ENCODE measurements around the gene TRNAU1AP. TPM values are rescaled to one million over a fixed set of nuclear protein-coding genes. Genes with fewer than 3 reads are reported as not detected.

Gene TRNAU1AP
- total and polyA plus RNA-seq, 2 experiments from 2014 or later, result 17.4 to 19.1 TPM

DNA sequence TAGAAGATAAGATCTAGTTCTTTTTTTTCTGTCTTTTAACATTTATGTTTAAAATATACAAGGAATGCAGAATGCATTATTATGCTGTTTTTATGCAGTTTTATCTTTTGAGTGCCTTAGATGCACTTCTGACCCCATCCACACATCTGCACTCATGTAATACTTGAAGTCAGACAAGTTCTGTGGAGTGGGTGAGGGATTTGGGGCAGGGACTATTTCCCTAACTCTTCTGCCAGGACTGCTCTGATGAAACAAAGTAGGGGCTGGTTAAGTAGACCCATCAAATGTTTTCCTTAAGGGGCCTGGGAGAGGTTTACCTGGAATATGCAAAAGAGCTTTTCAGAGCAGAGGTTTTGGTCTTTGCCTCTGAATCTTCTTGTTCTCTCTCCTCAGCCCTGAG is 11.4 kb downstream of the TRNAU1AP start:
- TF ChIP-seq EZH2phosphoT487 (IDR thresholded peaks at IDR 0.05; ENCODE audit: low read depth, severe bottlenecking, unreplicated experiment) (no peak), CTCF (IDR thresholded peaks at IDR 0.05; ENCODE audit: poor library complexity) (no peak), EZH2 (IDR thresholded peaks at IDR 0.05; ENCODE audit: borderline replicate concordance) (no peak)

DNA sequence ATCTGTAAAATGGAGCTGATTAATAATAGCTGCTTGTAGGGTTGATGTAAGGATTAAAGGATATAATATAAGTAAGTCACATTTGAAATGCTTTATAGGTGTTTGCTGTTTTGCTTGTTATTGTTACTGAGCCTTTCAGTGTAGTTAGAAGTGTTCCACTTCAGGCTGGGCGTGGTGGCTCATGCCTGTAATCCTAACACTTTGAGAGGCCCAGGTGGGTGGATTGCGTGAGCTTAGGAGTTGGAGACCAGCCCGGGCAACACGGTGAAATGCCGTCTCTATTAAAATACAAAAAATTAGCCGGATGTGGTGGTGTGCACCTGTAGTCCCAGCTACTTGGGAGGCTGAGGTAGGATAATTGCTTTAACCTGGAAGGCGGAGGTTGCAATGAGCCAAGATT is 12.2 kb downstream of the TRNAU1AP start:
- Histone ChIP-seq H3K79me2 (no peaks in the 10 kb centered on the region), H3K27me3 (no peaks in the 10 kb centered on the region), H4K20me1 (ENCODE audit: insufficient read depth, poor library complexity, severe bottlenecking) (no peaks in the 10 kb centered on the region), H3K4me2 (no peak overlapping the region), H3K4me3 (no peak overlapping the region), H3K4me1 (ENCODE audit: insufficient read depth) (no peaks in the 10 kb centered on the region), H3K9me2 (replicated peaks; ENCODE audit: insufficient read depth) (no peaks in the 10 kb centered on the region), H3K36me3 (replicated peaks; ENCODE audit: insufficient read depth, low read depth) (no peaks in the 10 kb centered on the region), H3K27ac (no peak overlapping the region), H2AFZ (no peak overlapping the region), H3K9me3 (ENCODE audit: low read depth) (no peaks in the 10 kb centered on the region)
- WGBS (ENCODE audit: low lambda C conversion rate, missing lambda C conversion rate), result 99% methylated on average over 7 of the region's 7 CpGs
- DNase-seq (ENCODE audit: low spot score), result no peak
- no peak for TF ChIP-seq CTCF (IDR thresholded peaks at IDR 0.05; ENCODE audit: poor library complexity)
- no peak for TF ChIP-seq EZH2 (IDR thresholded peaks at IDR 0.05; ENCODE audit: borderline replicate concordance)
- TF ChIP-seq EZH2phosphoT487 (IDR thresholded peaks at IDR 0.05; ENCODE audit: low read depth, severe bottlenecking, unreplicated experiment), result no peak

More for the DNA sequence above, 11.4 kb downstream of the TRNAU1AP start:
- H3K4me3 ChIP-seq, result no peak overlapping the region
- no peak overlapping the region for H3K4me2 ChIP-seq
- no peaks in the 10 kb centered on the region for H4K20me1 ChIP-seq (ENCODE audit: insufficient read depth, poor library complexity, severe bottlenecking)
- no peaks in the 10 kb centered on the region for H3K9me3 ChIP-seq (ENCODE audit: low read depth)
- H3K27me3 ChIP-seq, result no peaks in the 10 kb centered on the region
- H3K9me2 ChIP-seq (replicated peaks; ENCODE audit: insufficient read depth), result no peaks in the 10 kb centered on the region
- no peaks in the 10 kb centered on the region for H3K36me3 ChIP-seq (replicated peaks; ENCODE audit: insufficient read depth, low read depth)
- H3K27ac ChIP-seq, result no peak overlapping the region
- H3K79me2 ChIP-seq, result no peaks in the 10 kb centered on the region
- no peak overlapping the region for H2AFZ ChIP-seq
- no peaks in the 10 kb centered on the region for H3K4me1 ChIP-seq (ENCODE audit: insufficient read depth)
- no peak for DNase-seq (ENCODE audit: low spot score)

- H3K4me3 ChIP-seq, result no peak overlapping the region
- no peak overlapping the region for H3K4me2 ChIP-seq
- 95% methylated on average over 6 of the region's 6 CpGs for WGBS (ENCODE audit: low lambda C conversion rate, missing lambda C conversion rate)
- H3K9me2 ChIP-seq (replicated peaks; ENCODE audit: insufficient read depth), result no peaks in the 10 kb centered on the region
- no peaks in the 10 kb centered on the region for H4K20me1 ChIP-seq (ENCODE audit: insufficient read depth, poor library complexity, severe bottlenecking)
- H2AFZ ChIP-seq, result no peak overlapping the region
- DNase-seq (ENCODE audit: low spot score), result no peak
- no peak overlapping the region for H3K27ac ChIP-seq
- no peaks in the 10 kb centered on the region for H3K9me3 ChIP-seq (ENCODE audit: low read depth)
- no peaks in the 10 kb centered on the region for H3K27me3 ChIP-seq
- no peaks in the 10 kb centered on the region for H3K4me1 ChIP-seq (ENCODE audit: insufficient read depth)
- H3K36me3 ChIP-seq (replicated peaks; ENCODE audit: insufficient read depth, low read depth), result no peaks in the 10 kb centered on the region
- TF ChIP-seq EZH2phosphoT487 (IDR thresholded peaks at IDR 0.05; ENCODE audit: low read depth, severe bottlenecking, unreplicated experiment) (no peak), EZH2 (IDR thresholded peaks at IDR 0.05; ENCODE audit: borderline replicate concordance) (no peak), CTCF (IDR thresholded peaks at IDR 0.05; ENCODE audit: poor library complexity) (no peak)
- H3K79me2 ChIP-seq, result no peaks in the 10 kb centered on the region
These were observed 12.8 kb downstream of the TRNAU1AP start for GRCh38 chr1:28565726-28566125.

DNA sequence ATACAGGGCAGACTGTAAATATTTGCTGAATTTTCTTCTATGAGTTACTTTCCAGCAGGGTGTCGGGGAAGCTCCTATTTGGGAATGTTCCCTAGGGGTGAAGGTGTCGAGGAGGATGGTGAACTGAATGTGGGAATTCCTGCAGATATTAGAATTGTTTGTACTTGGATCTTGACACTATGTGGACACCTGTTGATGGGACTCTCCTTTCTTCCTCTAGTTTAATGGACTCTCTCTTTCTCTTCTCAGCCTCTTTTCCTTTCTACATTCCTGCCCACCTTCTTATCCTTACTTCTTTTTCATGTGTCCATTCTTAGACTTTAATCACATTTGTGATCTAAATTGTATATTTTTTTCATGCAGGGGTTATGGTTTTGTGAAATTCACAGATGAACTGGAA is 14.0 kb downstream of the TRNAU1AP start:
- DNase-seq (ENCODE audit: low spot score), result no peak
- 95% methylated on average over 2 of the region's 2 CpGs for WGBS (ENCODE audit: low lambda C conversion rate, missing lambda C conversion rate)
- Histone ChIP-seq H2AFZ (no peak overlapping the region), H3K27ac (no peak overlapping the region), H3K9me3 (ENCODE audit: low read depth) (no peaks in the 10 kb centered on the region), H4K20me1 (ENCODE audit: insufficient read depth, poor library complexity, severe bottlenecking) (no peaks in the 10 kb centered on the region), H3K4me1 (ENCODE audit: insufficient read depth) (no peaks in the 10 kb centered on the region), H3K27me3 (no peaks in the 10 kb centered on the region), H3K9me2 (replicated peaks; ENCODE audit: insufficient read depth) (no peaks in the 10 kb centered on the region), H3K36me3 (replicated peaks; ENCODE audit: insufficient read depth, low read depth) (no peaks in the 10 kb centered on the region), H3K79me2 (no peaks in the 10 kb centered on the region), H3K4me2 (no peak overlapping the region), H3K4me3 (no peak overlapping the region)
- TF ChIP-seq EZH2 (IDR thresholded peaks at IDR 0.05; ENCODE audit: borderline replicate concordance), result no peak

All from hepatocyte (in vitro differentiated cells).